ENCODE measurements around the gene SUN3. TPM values are rescaled to one million over a fixed set of nuclear protein-coding genes. Genes with fewer than 3 reads are reported as not detected.

Gene SUN3
- total and polyA plus RNA-seq, 2 of the 13 experiments (the other 11 are each of a cell fraction or from before 2014, with no cell fraction given), result not detected

DNA sequence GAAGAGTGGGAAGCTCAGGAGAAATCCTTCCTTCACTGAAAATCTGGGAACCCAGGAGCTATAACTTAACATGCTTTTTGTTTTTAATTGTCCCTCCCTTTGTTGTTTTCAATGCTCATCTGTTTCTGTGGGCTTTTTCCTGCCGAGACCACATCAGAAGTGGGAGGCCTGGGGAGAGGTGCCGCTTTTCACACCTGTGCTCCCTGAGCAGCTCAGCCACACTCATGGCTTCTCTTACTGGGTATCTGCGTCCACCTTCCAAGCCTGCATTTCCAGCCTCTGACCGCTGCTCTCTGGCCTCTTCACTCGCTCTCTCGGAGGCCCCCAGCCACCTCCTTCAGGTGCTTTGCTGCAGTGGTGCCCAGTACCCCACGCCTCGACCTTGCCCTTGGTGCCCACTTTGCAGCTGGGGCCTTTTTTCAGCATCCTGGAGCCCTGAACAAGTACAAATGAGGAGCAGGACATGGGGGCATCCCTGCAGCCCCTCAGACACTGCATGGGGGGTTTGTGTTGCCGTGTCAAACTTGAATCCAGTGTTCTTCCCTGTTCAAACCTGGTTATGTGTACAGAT is 16.4 kb upstream of the SUN3 start:
- CTCF ChIA-PET (ENCODE audit: low intra/inter-chr PET ratio, low total read pairs), result no interaction called here
- Histone ChIP-seq H3K4me3 (replicated peaks in 1 of 3; ENCODE audit: insufficient read depth in 1 of 3, low read depth in 2 of 3, low read length in 3 of 3) (no peak overlapping the region), H3K9me3 (ENCODE audit: low read length) (no peaks in the 10 kb centered on the region), H3K27me3 (ENCODE audit: control insufficient read depth in 1 of 2, insufficient read depth in 2 of 2, low read length in 2 of 2) (peaks cover 8 to 64% of the 10 kb centered on the region in 2 experiments; a peak in 4 of 5 replicates), H2AFZ (ENCODE audit: low read length) (no peak overlapping the region), H3K4me1 (ENCODE audit: insufficient read depth, low read length) (no peaks in the 10 kb centered on the region), H3K9ac (ENCODE audit: insufficient read depth, low read depth, low read length) (no peak overlapping the region), H3K79me2 (ENCODE audit: insufficient read depth, low read length) (no peaks in the 10 kb centered on the region), H3K4me2 (ENCODE audit: low read depth, low read length) (no peak overlapping the region), H4K20me1 (ENCODE audit: insufficient read depth, low read length) (no peaks in the 10 kb centered on the region), H3K36me3 (replicated peaks in 1 of 2; ENCODE audit: control insufficient read depth in 1 of 2, insufficient read depth in 2 of 2, low read length in 2 of 2) (no peaks in the 10 kb centered on the region), H3K27ac (ENCODE audit: extremely low read length, insufficient read depth, low read length) (no peak overlapping the region)
- DNase-seq (ENCODE audit: low spot score) (no peak), FAIRE-seq (no peak), ATAC-seq (no peak)
- in situ Hi-C loops (cut with HindIII; ENCODE audit: extremely low pct_ligation_motif_present, low pct_unique_long_range_greater_than_20kb) (no loop called here), intact Hi-C loops (cut with micrococcal nuclease; ENCODE audit: unreplicated experiment) (no loop called here)
- BruUV-seq (replicated peaks), result no TSS peak
- POLR2A ChIA-PET, result no interaction called here
- 1% methylated on average over 9 of the region's 9 CpGs for WGBS (ENCODE audit: low lambda C conversion rate)
- TF ChIP-seq ZNF644 (CRISPR knock-in tag; IDR thresholded peaks at IDR 0.05; ENCODE audit: low read depth) (no peak), CAMTA2 (CRISPR knock-in tag; IDR thresholded peaks at IDR 0.05; ENCODE audit: borderline replicate concordance) (no peak), PRMT3 (CRISPR knock-in tag; IDR thresholded peaks at IDR 0.05; ENCODE audit: borderline replicate concordance, low read depth) (no peak), SP140L (CRISPR knock-in tag; IDR thresholded peaks at IDR 0.05; ENCODE audit: borderline replicate concordance) (no peak), NPAS2 (CRISPR knock-in tag; IDR thresholded peaks at IDR 0.05; ENCODE audit: borderline replicate concordance) (no peak)

DNA sequence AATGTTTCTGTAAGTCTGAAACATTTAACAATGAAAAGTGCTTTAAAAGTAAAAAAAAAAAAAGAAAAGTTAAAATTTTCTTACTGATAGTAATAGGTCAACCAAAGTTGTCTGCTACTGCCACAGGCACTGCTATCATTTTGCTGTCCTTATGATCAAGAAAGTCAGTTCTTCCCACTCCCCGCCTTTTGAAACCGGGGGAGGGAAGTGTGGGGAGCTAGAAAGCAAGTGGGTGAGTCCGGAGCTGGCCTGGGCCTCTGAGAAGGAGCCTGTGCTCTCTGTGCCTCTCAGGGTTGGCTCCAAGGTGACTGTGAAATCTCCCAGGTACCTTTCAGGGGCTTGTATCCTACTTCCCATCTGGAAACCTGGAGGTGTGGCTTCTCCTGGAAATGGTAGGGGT is 13.7 kb upstream of the SUN3 start:
- CTCF ChIA-PET (ENCODE audit: low intra/inter-chr PET ratio, low total read pairs), result no interaction called here
- Histone ChIP-seq H3K27me3 (ENCODE audit: control insufficient read depth in 1 of 2, insufficient read depth in 2 of 2, low read length in 2 of 2) (peaks cover 6 to 65% of the 10 kb centered on the region in 2 experiments; a peak in 4 of 5 replicates), H3K79me2 (ENCODE audit: insufficient read depth, low read length) (no peaks in the 10 kb centered on the region), H3K4me3 (replicated peaks in 1 of 3; ENCODE audit: insufficient read depth in 1 of 3, low read depth in 2 of 3, low read length in 3 of 3) (no peak overlapping the region), H3K4me1 (ENCODE audit: insufficient read depth, low read length) (no peaks in the 10 kb centered on the region), H2AFZ (ENCODE audit: low read length) (no peak overlapping the region), H3K27ac (ENCODE audit: extremely low read length, insufficient read depth, low read length) (no peak overlapping the region), H4K20me1 (ENCODE audit: insufficient read depth, low read length) (no peaks in the 10 kb centered on the region), H3K4me2 (ENCODE audit: low read depth, low read length) (no peak overlapping the region), H3K9ac (ENCODE audit: insufficient read depth, low read depth, low read length) (no peak overlapping the region), H3K9me3 (ENCODE audit: low read length) (no peaks in the 10 kb centered on the region), H3K36me3 (replicated peaks in 1 of 2; ENCODE audit: control insufficient read depth in 1 of 2, insufficient read depth in 2 of 2, low read length in 2 of 2) (no peaks in the 10 kb centered on the region)
- WGBS (ENCODE audit: low lambda C conversion rate), result 5% methylated on average over 3 of the region's 3 CpGs
- ATAC-seq (no peak), FAIRE-seq (no peak), DNase-seq (ENCODE audit: low spot score) (no peak)
- in situ Hi-C loops (cut with HindIII; ENCODE audit: extremely low pct_ligation_motif_present, low pct_unique_long_range_greater_than_20kb), result no loop called here
- no TSS peak for BruUV-seq (replicated peaks)
- POLR2A ChIA-PET, result no interaction called here
- intact Hi-C loops (cut with micrococcal nuclease; ENCODE audit: unreplicated experiment), result no loop called here
- TF ChIP-seq ZNF839 (CRISPR knock-in tag; IDR thresholded peaks at IDR 0.05; ENCODE audit: borderline replicate concordance) (no peak), ZNF607 (CRISPR knock-in tag; IDR thresholded peaks at IDR 0.05; ENCODE audit: borderline replicate concordance) (no peak), SALL2 (CRISPR knock-in tag; IDR thresholded peaks at IDR 0.05) (no peak), JUN (CRISPR knock-in tag; IDR thresholded peaks at IDR 0.05) (no peak), ZNF263 (CRISPR knock-in tag; IDR thresholded peaks at IDR 0.05) (no peak)
- TF ChIP-seq, protein P1, sequence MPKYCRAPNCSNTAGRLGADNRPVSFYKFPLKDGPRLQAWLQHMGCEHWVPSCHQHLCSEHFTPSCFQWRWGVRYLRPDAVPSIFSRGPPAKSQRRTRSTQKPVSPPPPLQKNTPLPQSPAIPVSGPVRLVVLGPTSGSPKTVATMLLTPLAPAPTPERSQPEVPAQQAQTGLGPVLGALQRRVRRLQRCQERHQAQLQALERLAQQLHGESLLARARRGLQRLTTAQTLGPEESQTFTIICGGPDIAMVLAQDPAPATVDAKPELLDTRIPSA (CRISPR knock-in tag; IDR thresholded peaks at IDR 0.05; ENCODE audit: borderline replicate concordance), result no peak
- TF ChIP-seq, protein P2, sequence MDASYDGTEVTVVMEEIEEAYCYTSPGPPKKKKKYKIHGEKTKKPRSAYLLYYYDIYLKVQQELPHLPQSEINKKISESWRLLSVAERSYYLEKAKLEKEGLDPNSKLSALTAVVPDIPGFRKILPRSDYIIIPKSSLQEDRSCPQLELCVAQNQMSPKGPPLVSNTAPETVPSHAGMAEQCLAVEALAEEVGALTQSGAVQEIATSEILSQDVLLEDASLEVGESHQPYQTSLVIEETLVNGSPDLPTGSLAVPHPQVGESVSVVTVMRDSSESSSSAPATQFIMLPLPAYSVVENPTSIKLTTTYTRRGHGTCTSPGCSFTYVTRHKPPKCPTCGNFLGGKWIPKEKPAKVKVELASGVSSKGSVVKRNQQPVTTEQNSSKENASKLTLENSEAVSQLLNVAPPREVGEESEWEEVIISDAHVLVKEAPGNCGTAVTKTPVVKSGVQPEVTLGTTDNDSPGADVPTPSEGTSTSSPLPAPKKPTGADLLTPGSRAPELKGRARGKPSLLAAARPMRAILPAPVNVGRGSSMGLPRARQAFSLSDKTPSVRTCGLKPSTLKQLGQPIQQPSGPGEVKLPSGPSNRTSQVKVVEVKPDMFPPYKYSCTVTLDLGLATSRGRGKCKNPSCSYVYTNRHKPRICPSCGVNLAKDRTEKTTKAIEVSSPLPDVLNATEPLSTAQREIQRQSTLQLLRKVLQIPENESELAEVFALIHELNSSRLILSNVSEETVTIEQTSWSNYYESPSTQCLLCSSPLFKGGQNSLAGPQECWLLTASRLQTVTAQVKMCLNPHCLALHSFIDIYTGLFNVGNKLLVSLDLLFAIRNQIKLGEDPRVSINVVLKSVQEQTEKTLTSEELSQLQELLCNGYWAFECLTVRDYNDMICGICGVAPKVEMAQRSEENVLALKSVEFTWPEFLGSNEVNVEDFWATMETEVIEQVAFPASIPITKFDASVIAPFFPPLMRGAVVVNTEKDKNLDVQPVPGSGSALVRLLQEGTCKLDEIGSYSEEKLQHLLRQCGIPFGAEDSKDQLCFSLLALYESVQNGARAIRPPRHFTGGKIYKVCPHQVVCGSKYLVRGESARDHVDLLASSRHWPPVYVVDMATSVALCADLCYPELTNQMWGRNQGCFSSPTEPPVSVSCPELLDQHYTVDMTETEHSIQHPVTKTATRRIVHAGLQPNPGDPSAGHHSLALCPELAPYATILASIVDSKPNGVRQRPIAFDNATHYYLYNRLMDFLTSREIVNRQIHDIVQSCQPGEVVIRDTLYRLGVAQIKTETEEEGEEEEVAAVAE (CRISPR knock-in tag; IDR thresholded peaks at IDR 0.05; ENCODE audit: borderline replicate concordance), result no peak
- TF ChIP-seq, protein P3, sequence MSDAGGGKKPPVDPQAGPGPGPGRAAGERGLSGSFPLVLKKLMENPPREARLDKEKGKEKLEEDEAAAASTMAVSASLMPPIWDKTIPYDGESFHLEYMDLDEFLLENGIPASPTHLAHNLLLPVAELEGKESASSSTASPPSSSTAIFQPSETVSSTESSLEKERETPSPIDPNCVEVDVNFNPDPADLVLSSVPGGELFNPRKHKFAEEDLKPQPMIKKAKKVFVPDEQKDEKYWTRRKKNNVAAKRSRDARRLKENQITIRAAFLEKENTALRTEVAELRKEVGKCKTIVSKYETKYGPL (CRISPR knock-in tag; IDR thresholded peaks at IDR 0.05), result no peak

All from HepG2 (cell line).